Adrenal gland (tissue), 12 donors: ENCODE data around the gene JADE2. TPM values are rescaled to one million over a fixed set of nuclear protein-coding genes. Genes with fewer than 3 reads are reported as not detected.

Source experiments
- DNase-seq, 7 donors: peaks; one replicate each; pipeline ENCODE4 v3.0.0-alpha.2; 2019 to 2020
- H3K27ac ChIP-seq, 5 donors: fragments of 200-600 bp; sonication (generic) in 4 of 5; 1 replicate in 3 of 5; 2 replicates in 2 of 5; pipeline versions ENCODE4 v1.5.1 to v1.8.0; 2016 to 2020; ENCODE audit warnings: mild to moderate bottlenecking in 1 of 5
- H3K27me3 ChIP-seq: fragments of 200-600 bp; 2 replicates; pipeline ENCODE4 v1.8.0; 2021
- H3K36me3 ChIP-seq, 2 donors: fragments of 200-600 bp; replicated peaks in 1 of 2; 1 replicate in 1 of 2; 2 replicates in 1 of 2; pipeline versions ENCODE4 v1.5.1 to v1.8.0; 2018 to 2022
- H3K4me1 ChIP-seq, 2 donors: fragments of 200-600 bp; replicated peaks in 1 of 2; 1 replicate in 1 of 2; 2 replicates in 1 of 2; pipeline versions ENCODE4 v1.5.1 to v1.8.0; 2018 to 2021
- H3K4me3 ChIP-seq, 4 donors: fragments of 200-600 bp; sonication (generic) in 3 of 4; one replicate each; pipeline ENCODE4 v1.5.1; 2016 to 2018
- H3K9me3 ChIP-seq, 3 donors: fragments of 200-600 bp; sonication (generic) in 1 of 3; replicated peaks in 1 of 3; 1 replicate in 2 of 3; 2 replicates in 1 of 3; pipeline versions ENCODE4 v1.5.1 to v1.8.0; 2016 to 2021
- POLR2A ChIP-seq, 2 donors: fragments of 450-650 bp; IDR thresholded peaks; one replicate each; pipeline ENCODE4 v1.6.1; 2017; ENCODE audit warnings: antibody characterized with exemption in 2 of 2, mild to moderate bottlenecking in 2 of 2, moderate library complexity in 1 of 2
- WGBS, 4 donors: extraction: QIAGEN DNeasy Blood & Tissue Kit in 2 of 4; methylation state at CpG; one replicate each; pipeline versions ENCODE4 v1.1.5 to v1.1.7; 2013 to 2017; 5-methylcytosine and 5-hydroxymethylcytosine counted together
- intact Hi-C, 2 donors: fragments of 100-400 bp; cut with DNase I; formaldehyde crosslinking; loops; one replicate each; pipeline versions ENCODE4 v1.14.1 to v1.15.0; 2022 to 2023
- polyA plus RNA-seq, 3 donors: library from polyadenylated mRNA; stranded (reverse); fragments of 200-250 nt in 2 of 3; fragments of 350-450 nt in 1 of 3; fragmentation: Illumina TruSeq in 1 of 3; extraction: RNeasy Lipid Tissue Mini Kit (QIAGEN cat#74804) in 1 of 3; gene quantifications; one replicate each; pipeline ENCODE4 v1.2.3, GENCODE V29; 2013 to 2014
- total RNA-seq, 9 donors: library from RNA; depleted of rRNA in 4 of 9; stranded (reverse); fragments of >200 nt in 4 of 9; fragments of 120-200 nt in 1 of 9; fragmentation: NEBNext Ultra II Directional in 1 of 9; extraction: Animal tissue kit (Norgen Biotek cat#: 25700) in 1 of 9; gene quantifications; one replicate each; pipeline versions ENCODE4 v1.1.0 to v1.2.4, GENCODE V29; 2013 to 2023
- TF ChIP-seq, protein P1 (sequence below), 6 experiments: fragments of 450-650 bp in 4 of 6; fragments of 200-600 bp in 2 of 6; sonication (generic) in 1 of 6; IDR thresholded peaks; 1 replicate in 5 of 6; 2 replicates in 1 of 6; pipeline versions ENCODE4 v1.5.1 to v1.8.0; 2016 to 2021; ENCODE audit warnings: antibody characterized with exemption in 6 of 6, mild to moderate bottlenecking in 2 of 6, moderate library complexity in 1 of 6
- donor health status: healthy with polysubstance abuse.
- donor health status: Bipolar disorder and iron deficiency.
- donor health status: DM: yes; HTN: yes; CAD: no.
- donor health status: DM: no; HTN: no; CAD: no.
- donor health status: DM: no; HTN: no; CAD: no.
- donor health status: DM: yes; HTN: yes; CAD: no.

The JADE2 gene
- total and polyA plus RNA-seq, 12 donors = 7.9 to 180 (median 70.2) TPM

GRCh38 chr5:134489227-134489944, 36.1 kb upstream of the JADE2 start:
- H3K36me3 ChIP-seq = no peaks in the 10 kb centered on the region
- no peak overlapping the region for H3K27ac ChIP-seq
- no peaks in the 10 kb centered on the region for H3K27me3 ChIP-seq
- no peaks in the 10 kb centered on the region for H3K9me3 ChIP-seq
- intact Hi-C loops = no loop called here
- TF ChIP-seq POLR2A (IDR thresholded peaks at IDR 0.05) = no peak
- TF ChIP-seq, protein P1, sequence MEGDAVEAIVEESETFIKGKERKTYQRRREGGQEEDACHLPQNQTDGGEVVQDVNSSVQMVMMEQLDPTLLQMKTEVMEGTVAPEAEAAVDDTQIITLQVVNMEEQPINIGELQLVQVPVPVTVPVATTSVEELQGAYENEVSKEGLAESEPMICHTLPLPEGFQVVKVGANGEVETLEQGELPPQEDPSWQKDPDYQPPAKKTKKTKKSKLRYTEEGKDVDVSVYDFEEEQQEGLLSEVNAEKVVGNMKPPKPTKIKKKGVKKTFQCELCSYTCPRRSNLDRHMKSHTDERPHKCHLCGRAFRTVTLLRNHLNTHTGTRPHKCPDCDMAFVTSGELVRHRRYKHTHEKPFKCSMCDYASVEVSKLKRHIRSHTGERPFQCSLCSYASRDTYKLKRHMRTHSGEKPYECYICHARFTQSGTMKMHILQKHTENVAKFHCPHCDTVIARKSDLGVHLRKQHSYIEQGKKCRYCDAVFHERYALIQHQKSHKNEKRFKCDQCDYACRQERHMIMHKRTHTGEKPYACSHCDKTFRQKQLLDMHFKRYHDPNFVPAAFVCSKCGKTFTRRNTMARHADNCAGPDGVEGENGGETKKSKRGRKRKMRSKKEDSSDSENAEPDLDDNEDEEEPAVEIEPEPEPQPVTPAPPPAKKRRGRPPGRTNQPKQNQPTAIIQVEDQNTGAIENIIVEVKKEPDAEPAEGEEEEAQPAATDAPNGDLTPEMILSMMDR (IDR thresholded peaks at IDR 0.05) = no peak
- DNase-seq = peak in 2 of 7 donors; percentile 12 to 27
- WGBS, 4 donors = 88 to 98% (median 94%) methylated on average over 7 of the region's 7 CpGs
- H3K4me1 ChIP-seq = no peaks in the 10 kb centered on the region
- H3K4me3 ChIP-seq = no peak overlapping the region

DNA sequence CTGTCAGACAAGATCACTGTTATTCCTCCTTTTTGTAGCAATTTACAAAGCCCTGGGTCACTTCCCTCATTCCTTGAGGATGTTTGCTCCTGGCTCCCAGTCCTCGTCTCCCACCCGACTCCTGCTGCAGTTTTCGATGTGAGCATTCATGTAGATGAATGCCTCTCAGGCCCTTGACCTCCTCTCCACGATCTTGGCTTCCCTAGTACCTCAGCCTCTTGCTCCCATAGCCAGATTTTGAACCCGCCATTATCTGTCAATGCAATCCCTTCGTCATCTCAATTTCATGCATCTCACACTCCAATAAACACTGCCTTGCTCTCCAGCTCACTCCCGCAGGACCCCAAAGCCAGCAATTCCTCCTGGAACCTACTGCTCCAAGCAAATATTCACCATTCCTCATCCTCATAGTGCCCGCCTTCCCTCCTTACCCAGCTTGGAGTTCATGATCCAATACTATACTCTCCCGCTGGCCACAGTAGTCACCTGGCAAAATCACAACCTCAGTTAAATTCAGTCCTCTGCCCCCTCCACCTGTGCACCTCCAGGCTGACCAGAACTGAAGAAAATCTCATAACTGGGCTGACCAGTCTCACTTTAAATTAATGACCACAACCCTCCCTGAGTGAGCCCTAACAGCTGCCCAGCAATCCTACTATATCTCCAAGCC, 35.1 kb upstream of the JADE2 start:
- DNase-seq = peak in 2 of 7 donors; percentile 5 to 28
- Histone ChIP-seq H3K27ac (no peak overlapping the region), H3K4me3 (no peak overlapping the region), H3K36me3 (no peaks in the 10 kb centered on the region), H3K4me1 (no peaks in the 10 kb centered on the region), H3K9me3 (no peaks in the 10 kb centered on the region), H3K27me3 (no peaks in the 10 kb centered on the region)
- intact Hi-C loops = no loop called here
- TF ChIP-seq, protein P1 (IDR thresholded peaks at IDR 0.05) = no peak
- TF ChIP-seq POLR2A (IDR thresholded peaks at IDR 0.05) = no peak
- WGBS, 4 donors = 80 to 94% (median 92%) methylated on average over 9 of the region's 9 CpGs

- no peak for TF ChIP-seq POLR2A (IDR thresholded peaks at IDR 0.05)
- TF ChIP-seq, protein P1 (IDR thresholded peaks at IDR 0.05) = no peak
- H3K36me3 ChIP-seq = no peaks in the 10 kb centered on the region
- peak in 2 of 7 donors; percentile 7 to 23 for DNase-seq
- intact Hi-C loops = no loop called here
- H3K27ac ChIP-seq = no peak overlapping the region
- no peaks in the 10 kb centered on the region for H3K27me3 ChIP-seq
- H3K4me1 ChIP-seq = no peaks in the 10 kb centered on the region
- 85 to 91% (median 88%) methylated on average over 8 of the region's 8 CpGs for WGBS, 4 donors
- H3K9me3 ChIP-seq = no peaks in the 10 kb centered on the region
- H3K4me3 ChIP-seq = no peak overlapping the region
These were observed 34.6 kb upstream of the JADE2 start for GRCh38 chr5:134490925-134491271.

DNA sequence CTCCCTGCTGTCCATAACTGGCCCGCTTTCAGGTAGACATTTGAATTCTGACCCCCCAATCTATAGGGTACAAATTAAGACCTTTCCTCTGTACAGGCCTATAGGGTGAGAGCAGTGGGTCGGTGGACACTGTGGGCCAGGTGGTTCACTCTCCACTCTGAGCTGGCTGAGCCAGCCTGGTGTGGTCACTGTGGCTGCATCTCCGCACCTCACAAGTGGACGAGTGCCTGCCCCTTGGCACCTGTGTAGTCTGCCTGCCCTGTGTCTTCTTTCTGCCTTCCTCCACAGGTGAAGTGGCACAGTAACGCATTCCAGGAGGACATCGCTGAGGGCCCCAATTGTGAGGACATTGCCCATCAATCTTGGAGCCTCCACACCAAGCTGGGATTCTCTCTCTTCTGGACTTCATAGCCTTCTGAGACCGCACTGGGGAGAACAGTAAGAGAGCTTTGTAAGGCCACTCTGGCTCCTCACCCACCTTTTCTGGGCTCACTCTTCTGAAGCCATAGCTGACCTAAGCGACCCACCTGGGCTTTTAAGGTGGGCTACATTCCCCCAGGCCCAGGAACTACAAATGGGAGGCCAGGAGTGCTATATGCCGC, 33.5 kb upstream of the JADE2 start:
- no peak overlapping the region for H3K27ac ChIP-seq
- DNase-seq = peak in 2 of 7 donors; percentile 9 to 39
- 95 to 98% (median 96%) methylated on average over 8 to 9 of the region's 9 CpGs for WGBS, 4 donors
- TF ChIP-seq, protein P1 (IDR thresholded peaks at IDR 0.05) = no peak
- TF ChIP-seq POLR2A (IDR thresholded peaks at IDR 0.05) = no peak
- intact Hi-C loops = no loop called here
- no peak overlapping the region for H3K4me3 ChIP-seq
- H3K4me1 ChIP-seq = no peaks in the 10 kb centered on the region
- no peaks in the 10 kb centered on the region for H3K36me3 ChIP-seq
- no peaks in the 10 kb centered on the region for H3K27me3 ChIP-seq
- H3K9me3 ChIP-seq = no peaks in the 10 kb centered on the region
